ENCODE measurements around the gene CCND2.
A peak's percentile ranks its signal among the peaks of the same experiment; 100 is the strongest.

Gene CCND2

GRCh38 chr12:4283512-4284255 lies 10.1 kb downstream of the CCND2 start:
- no peak overlapping the region for H2AFZ ChIP-seq (ENCODE audit: low read length, unreplicated experiment)
- peaks cover under 1% of the 10 kb centered on the region for H3K79me2 ChIP-seq (ENCODE audit: control insufficient read depth, insufficient read depth, low read length, unreplicated experiment)
- H3K4me1 ChIP-seq (ENCODE audit: control insufficient read depth, insufficient read depth, low read length, unreplicated experiment): peaks cover 30% of the 10 kb centered on the region
- no peaks in the 10 kb centered on the region for H3K27me3 ChIP-seq (ENCODE audit: insufficient read depth, low read length)
- H3K36me3 ChIP-seq (ENCODE audit: insufficient read depth, low read length): peaks cover 21% of the 10 kb centered on the region; the same call in 1 of the 2 replicates
- H3K27ac ChIP-seq (ENCODE audit: low read depth, low read length): no peak overlapping the region
- H3K4me3 ChIP-seq (ENCODE audit: low read depth, low read length): no peak overlapping the region

GRCh38 chr12:4284306-4284705 lies 10.7 kb downstream of the CCND2 start:
- peaks cover 23% of the 10 kb centered on the region; the same call in 1 of the 2 replicates for H3K36me3 ChIP-seq (ENCODE audit: insufficient read depth, low read length)

GRCh38 chr12:4285070-4285469 lies 11.5 kb downstream of the CCND2 start:
- Histone ChIP-seq H3K27me3 (ENCODE audit: insufficient read depth, low read length) (no peaks in the 10 kb centered on the region), H3K27ac (ENCODE audit: low read depth, low read length) (no peak overlapping the region), H3K36me3 (ENCODE audit: insufficient read depth, low read length) (peaks cover 16% of the 10 kb centered on the region; the same call in 1 of the 2 replicates), H2AFZ (ENCODE audit: low read length, unreplicated experiment) (no peak overlapping the region), H3K4me1 (ENCODE audit: control insufficient read depth, insufficient read depth, low read length, unreplicated experiment) (peaks cover 27% of the 10 kb centered on the region), H3K4me3 (ENCODE audit: low read depth, low read length) (no peak overlapping the region), H3K79me2 (ENCODE audit: control insufficient read depth, insufficient read depth, low read length, unreplicated experiment) (peaks cover 3% of the 10 kb centered on the region)

More at GRCh38 chr12:4284306-4284705, 10.7 kb downstream of the CCND2 start:
- Histone ChIP-seq H3K27ac (ENCODE audit: low read depth, low read length) (no peak overlapping the region), H3K4me3 (ENCODE audit: low read depth, low read length) (no peak overlapping the region), H3K27me3 (ENCODE audit: insufficient read depth, low read length) (no peaks in the 10 kb centered on the region), H2AFZ (ENCODE audit: low read length, unreplicated experiment) (no peak overlapping the region), H3K79me2 (ENCODE audit: control insufficient read depth, insufficient read depth, low read length, unreplicated experiment) (peaks cover 3% of the 10 kb centered on the region), H3K4me1 (ENCODE audit: control insufficient read depth, insufficient read depth, low read length, unreplicated experiment) (peaks cover 30% of the 10 kb centered on the region)

- no peaks in the 10 kb centered on the region for H3K27me3 ChIP-seq (ENCODE audit: insufficient read depth, low read length)
- no peak overlapping the region for H3K27ac ChIP-seq (ENCODE audit: low read depth, low read length)
- H3K79me2 ChIP-seq (ENCODE audit: control insufficient read depth, insufficient read depth, low read length, unreplicated experiment): peaks cover 3% of the 10 kb centered on the region
- H2AFZ ChIP-seq (ENCODE audit: low read length, unreplicated experiment): no peak overlapping the region
- peaks cover 17% of the 10 kb centered on the region for H3K4me1 ChIP-seq (ENCODE audit: control insufficient read depth, insufficient read depth, low read length, unreplicated experiment)
- no peak overlapping the region for H3K4me3 ChIP-seq (ENCODE audit: low read depth, low read length)
- peaks cover 15% of the 10 kb centered on the region; the same call in 1 of the 2 replicates for H3K36me3 ChIP-seq (ENCODE audit: insufficient read depth, low read length)
Measured at GRCh38 chr12:4286228-4286627, 12.7 kb downstream of the CCND2 start.

- peaks cover 15% of the 10 kb centered on the region; the same call in 1 of the 2 replicates for H3K36me3 ChIP-seq (ENCODE audit: insufficient read depth, low read length)
- no peak overlapping the region for H3K4me3 ChIP-seq (ENCODE audit: low read depth, low read length)
- H2AFZ ChIP-seq (ENCODE audit: low read length, unreplicated experiment): no peak overlapping the region
- peaks cover 3% of the 10 kb centered on the region for H3K79me2 ChIP-seq (ENCODE audit: control insufficient read depth, insufficient read depth, low read length, unreplicated experiment)
- peaks cover 13% of the 10 kb centered on the region for H3K4me1 ChIP-seq (ENCODE audit: control insufficient read depth, insufficient read depth, low read length, unreplicated experiment)
- no peak overlapping the region for H3K27ac ChIP-seq (ENCODE audit: low read depth, low read length)
- no peaks in the 10 kb centered on the region for H3K27me3 ChIP-seq (ENCODE audit: insufficient read depth, low read length)
Measured at GRCh38 chr12:4286771-4287317, 13.3 kb downstream of the CCND2 start.

- Histone ChIP-seq H3K27ac (ENCODE audit: low read depth, low read length) (0 out of 2 replicates have a peak overlapping the region, but pooled peaks have one; percentile 8), H3K79me2 (ENCODE audit: control insufficient read depth, insufficient read depth, low read length, unreplicated experiment) (peaks cover 3% of the 10 kb centered on the region), H3K27me3 (ENCODE audit: insufficient read depth, low read length) (no peaks in the 10 kb centered on the region), H2AFZ (ENCODE audit: low read length, unreplicated experiment) (no peak overlapping the region), H3K36me3 (ENCODE audit: insufficient read depth, low read length) (peaks cover 12% of the 10 kb centered on the region; the same call in 1 of the 2 replicates), H3K4me3 (ENCODE audit: low read depth, low read length) (no peak overlapping the region), H3K4me1 (ENCODE audit: control insufficient read depth, insufficient read depth, low read length, unreplicated experiment) (peaks cover 13% of the 10 kb centered on the region)
Measured at GRCh38 chr12:4287325-4288211, 14.0 kb downstream of the CCND2 start.

- H3K4me1 ChIP-seq (ENCODE audit: control insufficient read depth, insufficient read depth, low read length, unreplicated experiment): peaks cover 13% of the 10 kb centered on the region
- peaks cover 3% of the 10 kb centered on the region for H3K79me2 ChIP-seq (ENCODE audit: control insufficient read depth, insufficient read depth, low read length, unreplicated experiment)
- H3K27me3 ChIP-seq (ENCODE audit: insufficient read depth, low read length): no peaks in the 10 kb centered on the region
- H3K27ac ChIP-seq (ENCODE audit: low read depth, low read length): no peak overlapping the region
- no peak overlapping the region for H2AFZ ChIP-seq (ENCODE audit: low read length, unreplicated experiment)
- H3K4me3 ChIP-seq (ENCODE audit: low read depth, low read length): no peak overlapping the region
- H3K36me3 ChIP-seq (ENCODE audit: insufficient read depth, low read length): peaks cover 10% of the 10 kb centered on the region; the same call in 1 of the 2 replicates
Measured at GRCh38 chr12:4288296-4289131, 15.0 kb downstream of the CCND2 start.

GRCh38 chr12:4289231-4289878 lies 15.8 kb downstream of the CCND2 start:
- Histone ChIP-seq H3K4me3 (ENCODE audit: low read depth, low read length) (no peak overlapping the region), H3K36me3 (ENCODE audit: insufficient read depth, low read length) (peaks cover 10% of the 10 kb centered on the region; the same call in 1 of the 2 replicates), H3K27me3 (ENCODE audit: insufficient read depth, low read length) (no peaks in the 10 kb centered on the region), H3K4me1 (ENCODE audit: control insufficient read depth, insufficient read depth, low read length, unreplicated experiment) (peaks cover 13% of the 10 kb centered on the region), H3K79me2 (ENCODE audit: control insufficient read depth, insufficient read depth, low read length, unreplicated experiment) (peaks cover 3% of the 10 kb centered on the region), H3K27ac (ENCODE audit: low read depth, low read length) (no peak overlapping the region), H2AFZ (ENCODE audit: low read length, unreplicated experiment) (no peak overlapping the region)

GRCh38 chr12:4289998-4290790 lies 16.6 kb downstream of the CCND2 start:
- H3K27me3 ChIP-seq (ENCODE audit: insufficient read depth, low read length): no peaks in the 10 kb centered on the region

More at GRCh38 chr12:4289998-4290790, 16.6 kb downstream of the CCND2 start:
- Histone ChIP-seq H3K36me3 (ENCODE audit: insufficient read depth, low read length) (peaks cover 13% of the 10 kb centered on the region; the same call in 1 of the 2 replicates), H3K27ac (ENCODE audit: low read depth, low read length) (no peak overlapping the region), H2AFZ (ENCODE audit: low read length, unreplicated experiment) (no peak overlapping the region), H3K4me3 (ENCODE audit: low read depth, low read length) (no peak overlapping the region), H3K4me1 (ENCODE audit: control insufficient read depth, insufficient read depth, low read length, unreplicated experiment) (peaks cover 13% of the 10 kb centered on the region), H3K79me2 (ENCODE audit: control insufficient read depth, insufficient read depth, low read length, unreplicated experiment) (peaks cover 3% of the 10 kb centered on the region)
